ENCODE data around the gene SUCLG2. TPM values are rescaled to one million over a fixed set of nuclear protein-coding genes. Genes with fewer than 3 reads are reported as not detected.

The SUCLG2 gene
- total RNA-seq, 4 donors from 2014 or later: 38.7 to 42.9 (median 41.3) TPM

DNA sequence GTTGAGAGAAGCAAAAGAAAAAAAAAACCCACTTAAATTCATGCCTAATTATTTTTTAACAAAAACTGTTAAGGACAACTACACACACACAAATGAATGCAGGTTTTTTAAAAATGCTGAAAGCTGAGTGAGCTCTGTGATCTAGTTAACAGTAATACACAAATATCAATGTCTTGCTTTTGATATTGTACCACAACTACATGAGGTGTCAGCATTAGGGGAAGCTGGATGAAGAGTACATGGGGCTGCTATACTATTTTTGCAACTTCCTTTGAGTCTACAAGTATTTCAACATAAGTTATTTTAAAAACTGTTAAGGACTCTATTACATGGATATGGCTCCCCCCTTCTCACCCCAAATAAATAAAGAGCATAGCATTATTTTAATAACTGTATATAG lies 44.7 kb downstream of the SUCLG2 start:
- DNase-seq (ENCODE audit: low spot score in 2 of 2): no peak
- intact Hi-C loops (cut with DNase I; ENCODE audit: low total_unique reads): no loop called here
- H3K4me3 ChIP-seq (ENCODE audit: low read depth, poor library complexity, severe bottlenecking): no peak overlapping the region
- TF ChIP-seq, protein P1, sequence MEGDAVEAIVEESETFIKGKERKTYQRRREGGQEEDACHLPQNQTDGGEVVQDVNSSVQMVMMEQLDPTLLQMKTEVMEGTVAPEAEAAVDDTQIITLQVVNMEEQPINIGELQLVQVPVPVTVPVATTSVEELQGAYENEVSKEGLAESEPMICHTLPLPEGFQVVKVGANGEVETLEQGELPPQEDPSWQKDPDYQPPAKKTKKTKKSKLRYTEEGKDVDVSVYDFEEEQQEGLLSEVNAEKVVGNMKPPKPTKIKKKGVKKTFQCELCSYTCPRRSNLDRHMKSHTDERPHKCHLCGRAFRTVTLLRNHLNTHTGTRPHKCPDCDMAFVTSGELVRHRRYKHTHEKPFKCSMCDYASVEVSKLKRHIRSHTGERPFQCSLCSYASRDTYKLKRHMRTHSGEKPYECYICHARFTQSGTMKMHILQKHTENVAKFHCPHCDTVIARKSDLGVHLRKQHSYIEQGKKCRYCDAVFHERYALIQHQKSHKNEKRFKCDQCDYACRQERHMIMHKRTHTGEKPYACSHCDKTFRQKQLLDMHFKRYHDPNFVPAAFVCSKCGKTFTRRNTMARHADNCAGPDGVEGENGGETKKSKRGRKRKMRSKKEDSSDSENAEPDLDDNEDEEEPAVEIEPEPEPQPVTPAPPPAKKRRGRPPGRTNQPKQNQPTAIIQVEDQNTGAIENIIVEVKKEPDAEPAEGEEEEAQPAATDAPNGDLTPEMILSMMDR (IDR thresholded peaks at IDR 0.05): no peak
- TF ChIP-seq POLR2A (IDR thresholded peaks at IDR 0.05): no peak

DNA sequence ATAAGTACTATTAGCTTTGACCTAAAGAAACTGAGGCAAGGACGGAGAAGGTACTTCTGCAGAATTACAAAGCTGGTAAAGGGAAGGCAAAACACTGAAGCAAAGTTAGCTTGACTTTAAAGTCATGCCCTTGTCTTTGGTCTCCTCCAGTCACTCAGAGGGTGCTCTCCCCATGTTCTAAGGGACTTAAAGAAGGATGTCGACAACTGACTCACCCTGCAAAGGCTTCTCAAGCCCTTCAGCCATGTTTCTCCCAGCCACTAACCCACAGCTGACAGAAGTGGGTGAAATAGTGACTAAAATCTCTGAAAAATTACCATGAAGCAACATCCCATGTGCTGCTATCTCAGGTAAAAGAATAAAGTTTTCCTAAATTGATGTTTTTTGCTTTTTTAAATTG lies 46.4 kb downstream of the SUCLG2 start:
- no peak overlapping the region for H3K4me3 ChIP-seq (ENCODE audit: low read depth, poor library complexity, severe bottlenecking)
- DNase-seq (ENCODE audit: low spot score in 2 of 2): no peak
- WGBS, 2 donors: 96 to 98% methylated on average over 2 of the region's 2 CpGs
- intact Hi-C loops (cut with DNase I; ENCODE audit: low total_unique reads): no loop called here
- TF ChIP-seq, protein P1 (IDR thresholded peaks at IDR 0.05): no peak
- no peak for TF ChIP-seq POLR2A (IDR thresholded peaks at IDR 0.05)

DNA sequence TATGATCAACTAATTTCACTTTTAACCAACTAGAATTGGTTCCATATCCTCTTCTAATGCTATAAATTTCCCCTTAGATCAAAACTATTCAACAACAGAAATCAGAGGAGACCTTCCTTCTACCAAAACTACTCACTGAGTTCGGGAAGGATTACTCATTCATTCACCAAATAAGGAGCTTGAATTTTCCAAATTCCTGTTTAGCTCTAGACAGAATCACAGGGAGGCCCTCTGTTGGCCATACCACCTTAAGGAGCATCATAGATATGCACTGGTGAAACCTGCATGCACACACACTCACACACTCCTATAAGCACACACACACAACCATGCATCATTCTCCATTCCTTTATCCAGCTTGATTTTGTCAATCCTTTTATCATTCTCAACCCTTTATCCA lies 49.0 kb downstream of the SUCLG2 start:
- DNase-seq (ENCODE audit: low spot score in 2 of 2): no peak
- no peak overlapping the region for H3K4me3 ChIP-seq (ENCODE audit: low read depth, poor library complexity, severe bottlenecking)
- no peak for TF ChIP-seq POLR2A (IDR thresholded peaks at IDR 0.05)
- TF ChIP-seq, protein P1 (IDR thresholded peaks at IDR 0.05): no peak
- WGBS, 2 donors: 23 to 45% methylated on average over 1 of the region's 1 CpG
- intact Hi-C loops (cut with DNase I; ENCODE audit: low total_unique reads): no loop called here

DNA sequence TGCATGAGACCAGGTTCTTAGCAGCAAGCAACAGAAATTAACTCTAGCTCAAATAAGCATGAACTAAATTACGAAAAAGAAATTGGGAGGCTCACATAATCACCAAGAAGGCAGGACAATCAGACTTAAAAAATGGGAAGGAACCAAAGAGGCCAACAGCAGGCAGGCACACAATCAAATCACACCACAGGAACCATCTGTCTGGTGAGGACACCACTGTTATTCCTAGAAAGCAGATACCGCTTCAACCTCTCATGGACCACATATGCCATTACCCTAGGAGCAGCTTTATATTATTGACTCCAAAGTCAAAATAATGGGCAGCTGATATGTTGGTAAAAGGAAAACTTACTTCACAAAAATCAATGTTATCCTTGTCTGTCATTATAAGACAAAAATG lies 51.6 kb downstream of the SUCLG2 start:
- DNase-seq (ENCODE audit: low spot score in 2 of 2): no peak
- intact Hi-C loops (cut with DNase I; ENCODE audit: low total_unique reads): no loop called here
- no peak for TF ChIP-seq POLR2A (IDR thresholded peaks at IDR 0.05)
- TF ChIP-seq, protein P1 (IDR thresholded peaks at IDR 0.05): no peak
- WGBS, 2 donors: 90 to 91% methylated on average over 2 of the region's 2 CpGs
- no peak overlapping the region for H3K4me3 ChIP-seq (ENCODE audit: low read depth, poor library complexity, severe bottlenecking)

DNA sequence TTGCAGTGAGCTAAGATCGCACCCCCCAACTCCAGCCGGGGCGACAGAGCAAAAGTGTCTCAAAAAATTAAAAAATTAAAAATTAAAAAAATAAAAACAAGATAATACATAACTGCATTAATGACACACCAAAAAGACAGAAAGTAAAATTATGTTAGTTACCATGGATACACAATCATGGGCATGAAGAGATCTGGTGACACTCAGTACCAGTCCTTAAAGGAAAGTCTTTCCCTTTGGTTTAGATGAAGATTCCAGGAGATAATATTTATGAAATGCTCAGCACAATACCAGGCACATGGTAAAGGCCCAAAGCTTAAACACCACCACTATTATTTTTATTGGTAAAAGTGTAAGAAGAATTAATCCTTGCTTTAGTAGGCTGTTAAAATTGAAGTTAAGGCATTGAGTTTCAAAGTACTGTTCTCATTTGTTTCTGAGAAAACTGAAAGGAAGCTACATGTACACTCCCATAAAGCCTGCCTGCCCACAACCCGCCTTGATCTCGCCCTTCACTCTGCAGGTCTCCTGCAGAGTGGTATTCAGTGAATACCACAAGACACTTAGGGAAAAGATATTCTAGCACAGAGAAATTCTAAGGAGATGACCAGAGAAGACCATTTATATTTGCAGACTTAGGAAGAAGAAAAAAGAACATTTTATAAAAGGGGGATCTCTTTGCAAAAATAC lies 52.3 kb downstream of the SUCLG2 start:
- H3K4me3 ChIP-seq (ENCODE audit: low read depth, poor library complexity, severe bottlenecking): no peak overlapping the region
- 94 to 97% methylated on average over 5 of the region's 5 CpGs for WGBS, 2 donors
- DNase-seq (ENCODE audit: low spot score in 2 of 2): no peak
- TF ChIP-seq, protein P1 (IDR thresholded peaks at IDR 0.05): no peak
- no peak for TF ChIP-seq POLR2A (IDR thresholded peaks at IDR 0.05)
- intact Hi-C loops (cut with DNase I; ENCODE audit: low total_unique reads): no loop called here

DNA sequence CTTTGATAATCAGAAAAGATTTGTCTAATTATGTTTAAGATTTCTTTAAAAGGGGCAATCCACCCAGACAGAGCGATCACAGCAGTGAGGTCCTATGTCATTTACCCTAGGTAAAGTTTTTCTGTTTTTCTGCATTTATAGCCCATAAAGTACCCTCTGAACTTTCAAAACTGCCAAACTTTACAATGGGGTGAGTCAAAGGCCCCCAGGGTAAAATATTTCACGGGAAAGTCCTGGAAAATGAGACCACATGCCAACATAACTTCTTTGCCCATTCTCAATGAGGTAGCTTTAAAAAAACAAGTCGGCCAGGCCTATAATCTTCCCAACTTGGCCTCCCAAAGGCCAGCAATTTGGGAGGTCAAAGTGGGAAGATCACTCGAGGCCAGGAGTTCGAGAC lies 53.0 kb downstream of the SUCLG2 start:
- intact Hi-C loops (cut with DNase I; ENCODE audit: low total_unique reads): no loop called here
- 58 to 60% methylated on average over 5 of the region's 5 CpGs for WGBS, 2 donors
- no peak for TF ChIP-seq POLR2A (IDR thresholded peaks at IDR 0.05)
- TF ChIP-seq, protein P1 (IDR thresholded peaks at IDR 0.05): no peak
- H3K4me3 ChIP-seq (ENCODE audit: low read depth, poor library complexity, severe bottlenecking): no peak overlapping the region
- DNase-seq (ENCODE audit: low spot score in 2 of 2): no peak
